GM21737 (cell line): ENCODE data around the gene ZBTB4.

ENCODE experiments used
- ATAC-seq: cut with Tn5 transposase; IDR thresholded peaks from one replicate; pipeline ENCODE4 v1.9.1; 2021; ENCODE audit warnings: mild to moderate bottlenecking, moderate library complexity; ENCODE audit not compliant: unreplicated experiment

ZBTB4 gene

DNA sequence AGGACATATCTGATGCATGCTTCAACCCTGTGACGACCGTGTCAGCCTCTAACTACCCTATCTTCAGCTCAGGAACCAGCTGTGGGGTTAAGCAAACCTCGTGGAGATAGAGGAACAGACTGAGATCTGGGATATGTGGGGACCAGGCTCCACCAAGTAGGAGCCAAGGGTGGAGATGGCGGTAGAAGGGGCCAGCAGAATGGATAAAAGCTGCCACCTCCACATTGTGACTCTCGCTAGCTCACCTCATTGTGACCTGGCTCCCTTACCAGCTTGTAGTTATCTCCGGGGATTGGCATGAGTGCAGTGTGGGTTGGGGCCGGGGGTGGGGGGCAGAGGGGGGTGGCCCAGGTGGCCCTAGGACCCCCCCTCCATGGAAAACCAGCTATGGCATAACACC is 54.1 kb downstream of the ZBTB4 start, which contains the start of gene SPEM2:
Gene SPEM2, plus strand, starts transcription at position 301 of the 400 bp plus-strand sequence. Its CDS starts 73 bp downstream, at position 374.
- no peak for ATAC-seq

DNA sequence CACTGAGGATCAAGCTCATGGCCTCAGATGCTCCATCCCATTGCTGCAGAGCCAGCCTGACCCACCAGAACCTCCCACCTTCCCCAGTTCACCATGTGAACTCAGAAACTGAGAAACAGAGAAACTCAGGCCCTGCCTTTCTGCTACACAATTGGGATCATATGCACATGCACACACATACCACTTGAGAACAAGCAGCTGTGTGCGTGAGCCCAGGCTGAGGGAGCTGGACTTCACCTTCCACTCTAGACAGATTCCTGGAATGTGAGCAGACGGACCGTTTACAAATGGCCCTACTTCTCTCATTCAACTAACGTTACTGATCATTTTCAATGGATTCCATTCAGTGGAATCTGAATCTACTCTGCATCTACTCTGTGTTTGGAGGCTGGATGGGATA is 55.8 kb downstream of the ZBTB4 start:
- no peak for ATAC-seq

DNA sequence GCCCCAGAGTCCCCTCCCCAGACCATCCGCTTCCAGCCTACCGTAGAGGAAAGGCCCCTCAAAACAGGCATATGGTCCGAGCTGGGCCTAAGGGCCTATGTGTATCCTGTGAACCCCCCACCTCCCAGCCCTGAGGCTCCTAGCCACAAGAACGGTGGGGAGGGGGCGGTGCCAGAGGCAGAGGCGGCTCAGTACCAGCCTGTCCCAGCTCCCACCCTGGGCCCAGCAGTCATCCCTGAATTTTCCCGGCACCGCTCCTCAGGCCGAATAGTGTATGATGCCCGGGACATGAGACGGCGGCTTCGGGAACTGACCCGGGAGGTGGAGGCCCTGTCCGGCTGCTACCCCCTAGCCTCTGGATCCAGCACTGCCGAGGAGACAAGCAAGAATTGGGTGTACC is 58.2 kb downstream of the ZBTB4 start:
- ATAC-seq, result no peak

DNA sequence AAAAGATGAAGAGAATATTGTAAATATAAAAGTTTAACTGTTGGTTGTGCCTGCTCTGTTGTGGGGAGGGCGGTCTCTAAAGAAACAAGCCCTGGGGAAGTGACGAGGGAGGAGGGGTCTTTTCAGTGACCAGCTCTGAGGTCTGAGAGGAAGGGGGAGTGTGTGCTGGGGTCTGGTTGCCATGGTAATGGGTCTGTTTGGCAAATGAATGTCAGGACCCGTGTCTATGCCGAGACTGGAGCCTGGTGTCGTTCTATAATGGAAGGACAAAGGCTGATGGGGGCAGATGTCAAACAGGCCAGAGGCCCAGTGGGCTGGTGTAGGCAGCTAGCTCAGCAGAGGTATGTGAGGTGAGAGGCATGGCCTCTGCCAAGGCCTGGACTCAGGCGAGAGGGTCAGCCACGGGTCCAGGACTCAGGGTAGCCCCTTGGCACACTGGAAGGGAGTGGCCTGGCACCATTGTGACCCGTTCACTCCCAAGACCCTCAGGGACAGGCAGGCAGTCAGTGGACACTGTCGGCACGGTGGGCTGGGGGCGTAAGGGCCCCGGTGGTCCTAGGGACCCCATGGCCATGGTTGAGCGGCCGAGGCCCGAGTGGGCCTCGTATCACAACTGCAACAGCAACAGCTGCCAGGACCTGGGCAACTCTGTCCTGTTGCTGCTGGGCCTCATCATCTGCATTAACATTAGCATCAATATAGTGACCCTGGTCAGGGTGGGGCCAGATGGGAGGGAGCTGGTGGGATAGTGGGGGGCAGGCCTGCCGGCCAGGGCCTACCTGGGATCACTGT is 59.4 kb downstream of the ZBTB4 start, which contains the start of gene SPEM1:
Gene SPEM1, plus strand, starts transcription at position 506 of the 792 bp plus-strand sequence. Its CDS starts 61 bp downstream, at position 567.
- no peak for ATAC-seq

DNA sequence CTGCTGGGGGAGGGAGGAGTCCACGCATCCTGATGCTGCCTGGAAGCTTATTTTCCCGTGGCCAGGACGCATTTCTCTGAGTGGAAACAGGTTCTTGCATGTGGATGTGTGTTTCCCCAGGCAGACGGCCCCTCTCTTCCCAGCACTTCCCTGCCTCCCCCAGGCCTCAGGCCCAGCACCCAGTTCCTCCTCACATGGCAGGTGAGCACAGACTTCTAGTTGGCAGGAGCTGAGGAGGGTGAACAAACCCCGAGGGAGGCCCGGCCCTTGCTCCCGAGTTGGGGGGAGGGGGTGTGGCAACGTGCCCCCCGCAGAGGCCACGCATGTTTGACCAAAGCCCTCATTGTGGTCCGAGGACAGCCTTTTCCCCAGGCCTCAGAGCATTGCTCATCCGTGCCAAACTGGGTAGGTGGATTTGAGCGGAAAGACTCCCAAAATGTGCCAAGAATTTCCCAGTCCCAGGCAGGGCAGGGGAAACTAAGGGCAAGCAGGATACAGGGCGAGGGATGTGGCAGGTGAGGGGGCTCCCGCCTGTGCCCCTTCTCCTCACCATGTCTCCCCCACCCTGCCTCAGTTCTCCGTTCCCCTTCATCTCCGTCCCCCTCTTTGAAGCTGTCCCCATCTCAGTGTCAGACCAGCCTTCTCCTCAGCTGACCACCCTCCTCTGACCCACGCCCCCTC is 60.8 kb downstream of the ZBTB4 start:
- no peak for ATAC-seq

DNA sequence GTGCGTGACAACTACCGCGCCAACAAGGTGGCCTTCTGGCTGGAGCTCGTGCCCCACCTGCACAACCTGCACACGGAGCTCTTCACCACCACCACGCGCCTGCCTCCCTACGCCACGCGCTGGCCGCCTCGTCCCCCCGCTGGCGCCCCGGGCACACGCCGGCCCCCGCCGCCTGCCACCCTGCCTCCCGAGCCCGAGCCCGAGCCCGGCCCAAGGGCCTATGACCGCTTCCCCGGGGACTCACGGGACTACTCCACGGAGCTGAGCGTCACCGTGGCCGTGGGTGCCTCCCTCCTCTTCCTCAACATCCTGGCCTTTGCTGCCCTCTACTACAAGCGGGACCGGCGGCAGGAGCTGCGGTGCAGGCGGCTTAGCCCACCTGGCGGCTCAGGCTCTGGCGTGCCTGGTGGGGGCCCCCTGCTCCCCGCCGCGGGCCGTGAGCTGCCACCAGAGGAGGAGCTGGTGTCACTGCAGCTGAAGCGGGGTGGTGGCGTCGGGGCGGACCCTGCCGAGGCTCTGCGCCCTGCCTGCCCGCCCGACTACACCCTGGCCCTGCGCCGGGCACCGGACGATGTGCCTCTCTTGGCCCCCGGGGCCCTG is 62.3 kb downstream of the ZBTB4 start:
- no peak for ATAC-seq

DNA sequence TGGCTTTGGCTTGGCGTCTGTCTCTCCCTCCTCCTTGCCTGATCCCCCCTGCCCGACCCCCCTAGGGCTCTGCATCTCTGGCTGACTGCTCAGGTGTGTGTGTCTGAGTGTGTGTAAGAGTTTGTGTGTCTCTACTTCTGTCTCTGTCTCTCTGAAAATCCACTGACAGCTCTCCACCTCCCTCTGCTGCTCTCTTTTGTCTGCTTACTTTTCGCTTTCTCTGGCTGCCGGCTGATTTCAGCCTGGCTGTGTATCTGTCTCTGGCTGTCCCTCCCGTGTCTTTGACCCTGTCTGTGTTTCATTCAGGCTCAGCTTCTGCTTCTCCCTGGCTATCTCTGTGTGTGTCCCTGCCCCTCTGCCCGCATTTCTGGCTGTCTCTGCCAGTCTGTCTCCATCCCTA is 63.1 kb downstream of the ZBTB4 start:
- ATAC-seq, result no peak

DNA sequence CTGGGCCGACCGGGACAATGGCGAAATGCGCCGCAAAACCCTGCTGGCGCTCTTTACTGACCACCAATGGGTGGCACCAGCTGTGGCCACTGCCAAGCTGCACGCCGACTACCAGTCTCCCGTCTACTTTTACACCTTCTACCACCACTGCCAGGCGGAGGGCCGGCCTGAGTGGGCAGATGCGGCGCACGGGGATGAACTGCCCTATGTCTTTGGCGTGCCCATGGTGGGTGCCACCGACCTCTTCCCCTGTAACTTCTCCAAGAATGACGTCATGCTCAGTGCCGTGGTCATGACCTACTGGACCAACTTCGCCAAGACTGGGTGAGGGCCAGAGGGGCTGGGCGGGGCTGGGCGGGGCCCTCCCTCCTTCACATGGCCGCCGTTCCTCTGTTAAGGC is 63.6 kb downstream of the ZBTB4 start:
- no peak for ATAC-seq

DNA sequence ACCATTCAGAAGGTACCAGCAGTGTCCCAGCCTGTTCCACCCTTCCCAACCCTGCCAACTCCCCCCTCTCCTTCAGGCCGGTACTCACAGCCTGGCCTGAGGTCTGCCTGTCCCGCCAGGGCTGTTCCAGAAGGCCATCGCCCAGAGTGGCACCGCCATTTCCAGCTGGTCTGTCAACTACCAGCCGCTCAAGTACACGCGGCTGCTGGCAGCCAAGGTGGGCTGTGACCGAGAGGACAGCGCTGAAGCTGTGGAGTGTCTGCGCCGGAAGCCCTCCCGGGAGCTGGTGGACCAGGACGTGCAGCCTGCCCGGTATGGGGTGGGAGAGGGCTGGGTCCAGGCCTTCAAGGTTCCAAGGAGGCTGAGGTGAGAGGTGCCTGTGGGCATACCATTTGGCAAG is 64.6 kb downstream of the ZBTB4 start:
- ATAC-seq, result no peak

DNA sequence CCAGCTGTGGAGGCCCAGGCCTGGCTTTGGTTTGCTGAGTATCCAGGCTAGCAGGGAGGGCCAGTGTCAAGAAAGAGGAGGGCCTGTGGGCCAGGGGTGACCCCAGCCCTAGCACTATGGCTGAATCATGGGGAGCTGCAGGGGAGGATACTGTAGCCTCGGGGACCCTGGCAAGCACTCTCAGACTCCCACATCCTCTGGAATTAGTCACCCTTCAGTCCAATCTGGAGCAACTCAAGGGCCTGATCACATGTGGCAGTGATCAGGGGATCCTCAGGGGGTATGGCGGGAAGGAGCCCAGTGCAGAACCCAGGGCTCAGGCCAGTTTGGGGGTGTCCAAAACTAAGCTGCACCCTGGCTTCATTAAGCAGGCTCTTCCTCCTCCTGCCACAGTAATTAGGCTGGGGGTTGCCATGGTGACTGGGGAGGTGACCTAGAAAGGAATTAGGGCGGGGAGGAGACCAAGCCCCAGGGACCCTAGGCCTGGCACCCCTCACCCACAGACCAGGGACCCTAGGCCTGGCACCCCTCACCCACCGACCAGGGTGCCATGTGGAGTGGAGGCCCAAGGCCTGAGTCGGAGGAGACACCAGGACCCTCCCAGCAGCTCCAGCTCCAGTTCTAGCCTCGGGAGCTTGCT is 66.0 kb downstream of the ZBTB4 start:
- no peak for ATAC-seq

DNA sequence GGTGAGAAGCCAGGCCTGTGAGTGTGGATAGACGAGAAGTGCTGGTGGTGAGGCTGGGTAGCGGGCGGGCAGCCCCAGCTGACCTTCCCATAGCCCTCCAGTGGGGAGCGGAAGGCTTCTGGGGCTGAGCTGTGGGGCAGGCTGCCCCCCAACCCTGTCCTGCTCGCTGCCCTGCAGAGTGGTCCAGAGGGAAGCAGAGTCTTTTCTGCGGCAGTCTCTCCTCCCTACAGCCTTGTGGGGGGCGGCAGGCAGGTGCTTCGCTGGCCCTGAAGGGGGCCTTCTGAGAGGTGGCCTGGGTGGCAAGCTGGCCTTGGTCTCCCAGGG is 68.0 kb downstream of the ZBTB4 start:
- ATAC-seq, result no peak

DNA sequence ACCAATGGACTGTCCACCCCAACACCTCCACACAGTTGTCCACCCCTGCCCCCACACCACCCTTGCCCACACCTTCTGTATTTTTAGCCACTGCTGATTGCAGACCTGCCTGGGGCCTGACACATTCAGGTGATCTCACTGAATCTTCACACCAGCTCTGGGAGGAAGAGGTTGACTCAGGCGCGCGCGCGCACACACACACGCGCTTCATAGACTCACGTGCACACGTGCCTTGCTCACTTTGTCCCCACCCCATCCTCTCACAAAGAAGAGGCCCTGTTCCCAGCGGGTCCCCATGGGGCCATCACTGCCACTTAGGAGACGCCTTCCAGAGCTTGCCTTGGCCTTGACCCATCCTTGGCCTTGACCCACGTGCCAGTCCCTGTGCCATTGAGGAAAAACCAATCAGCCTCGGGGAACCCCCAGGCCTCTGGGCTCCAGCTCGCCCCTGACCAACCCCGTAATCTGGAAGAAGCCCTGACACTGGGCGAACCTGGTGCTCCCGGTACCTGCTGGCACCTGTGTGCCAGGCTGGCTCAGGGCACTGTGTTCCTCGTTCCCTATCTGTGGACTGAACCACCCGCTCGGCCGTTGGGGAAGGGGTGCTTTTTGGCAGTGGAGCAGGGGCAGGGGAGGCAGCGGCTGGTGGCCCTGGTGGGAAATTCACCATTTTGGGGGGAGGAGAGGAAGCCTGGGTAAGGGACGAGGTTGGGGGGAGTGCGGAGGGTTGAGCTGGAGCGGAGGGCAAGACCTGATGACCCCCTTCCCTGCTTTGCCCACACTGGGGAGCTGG is 68.6 kb downstream of the ZBTB4 start:
- ATAC-seq, result no peak

DNA sequence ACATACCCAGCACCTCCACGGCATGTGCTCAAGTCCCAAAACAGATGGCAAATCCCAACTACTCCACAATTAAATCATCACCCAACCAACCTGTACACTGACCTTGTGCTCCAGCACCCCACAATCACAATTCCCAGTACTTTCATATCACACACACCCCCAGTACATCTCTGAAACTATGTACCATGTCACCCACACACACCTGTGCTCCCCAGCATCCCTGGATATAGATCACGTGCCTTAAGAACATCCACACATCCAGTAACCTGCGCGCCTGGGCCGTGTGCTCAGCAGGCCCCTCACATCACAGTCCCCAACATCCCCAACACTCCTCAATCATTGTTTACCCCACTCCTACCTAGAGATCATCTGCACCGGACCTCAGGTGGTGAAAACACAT is 69.7 kb downstream of the ZBTB4 start:
- ATAC-seq, result no peak
